A549 (cell line): ENCODE data around the gene SAXO2. TPM values are rescaled to one million over a fixed set of nuclear protein-coding genes. Genes with fewer than 3 reads are reported as not detected.
A peak's percentile ranks its signal among the peaks of the same experiment; 100 is the strongest.

ENCODE experiments used
- ATAC-seq, 2 experiments: fragments of 200-7000 bp in 1 of 2; fragments of >200 bp in 1 of 2; cut with Nextera tagmentation in 1 of 2; cut with Tn5 transposase in 1 of 2; 3 replicates each; pipeline versions ENCODE4 v1.8.0 to v1.9.1; 2018 to 2020; ENCODE audit warnings: mild to moderate bottlenecking in 1 of 2, moderate library complexity in 1 of 2
- CTCF ChIA-PET: fragments of 300-600 bp; sonication (Branson Sonifier 250); formaldehyde crosslinking; extraction: SDS; loops from one replicate; lab custom pipeline; 2021; ENCODE audit warnings: antibody characterized with exemption, inconsistent platforms; lab: Yijun Ruan, JAX
- POLR2A ChIA-PET: fragments of 350-600 bp; formaldehyde crosslinking; extraction: SDS; loops from one replicate; lab custom pipeline; 2021; ENCODE audit warnings: antibody characterized with exemption, inconsistent platforms; lab: Yijun Ruan, JAX
- DNase-seq, 2 experiments: peaks; one replicate each; pipeline versions ENCODE4 v3.0.0 to v3.0.0-alpha.2; 2011 to 2016; ENCODE audit warnings: low read depth in 1 of 2, low spot score in 1 of 2
- FAIRE-seq: peaks from 2 replicates; lab custom pipeline; 2011; peaks lifted over from hg19 to GRCh38; lab: Jason Lieb, UNC
- H3K27ac ChIP-seq, 2 experiments: fragments of >200 bp; sonication (Bioruptor Twin); formaldehyde crosslinking; 3 replicates each; pipeline ENCODE4 v1.5.1; 2016 to 2017
- H3K4me1 ChIP-seq: fragments of >200 bp; sonication (Bioruptor Twin); formaldehyde crosslinking; 3 replicates; pipeline ENCODE4 v1.6.1; 2016
- H3K4me2 ChIP-seq: fragments of >200 bp; sonication (Bioruptor Twin); formaldehyde crosslinking; 3 replicates; pipeline ENCODE4 v1.6.1; 2016
- H3K4me3 ChIP-seq: fragments of >200 bp; sonication (Bioruptor Twin); formaldehyde crosslinking; 3 replicates; pipeline ENCODE4 v1.5.1; 2016
- H3K9me3 ChIP-seq: fragments of >200 bp; sonication (Bioruptor Twin); formaldehyde crosslinking; 3 replicates; pipeline ENCODE4 v1.6.1; 2016
- CEBPB ChIP-seq, 2 experiments: fragments of >200 bp in 1 of 2; sonication (Bioruptor Twin) in 1 of 2; formaldehyde crosslinking in 1 of 2; IDR thresholded peaks; 2 replicates each; pipeline ENCODE4 v1.6.1; 2012 to 2016
- CHD4 ChIP-seq: fragments of 200-600 bp; sonication (generic); IDR thresholded peaks from 2 replicates; pipeline ENCODE4 v1.6.1; 2016; ENCODE audit warnings: antibody characterized with exemption, mild to moderate bottlenecking, borderline replicate concordance
- E2F6 ChIP-seq: IDR thresholded peaks from 2 replicates; pipeline ENCODE4 v1.6.1; 2012; ENCODE audit warnings: low read depth, borderline replicate concordance
- FOSB ChIP-seq: fragments of 250-450 bp; sonication (Bioruptor Pico); IDR thresholded peaks from 2 replicates; pipeline ENCODE4 v1.5.0; 2020; ENCODE audit warnings: mild to moderate bottlenecking, moderate library complexity
- KDM5A ChIP-seq: fragments of 200-600 bp; sonication (generic); IDR thresholded peaks from 2 replicates; pipeline ENCODE4 v1.6.1; 2016; ENCODE audit warnings: antibody characterized with exemption, mild to moderate bottlenecking
- NFE2L2 ChIP-seq: fragments of 150-350 bp; conservative IDR thresholded peaks from 2 replicates; pipeline ENCODE4 v1.6.1; 2014; ENCODE audit warnings: low read length
- NPAS2 ChIP-seq: fragments of 250-450 bp; sonication (Bioruptor Pico); IDR thresholded peaks from 2 replicates; pipeline ENCODE4 v1.8.0; 2022; ENCODE audit warnings: mild to moderate bottlenecking, moderate library complexity, borderline replicate concordance
- PHF8 ChIP-seq: fragments of 200-600 bp; sonication (generic); IDR thresholded peaks from 2 replicates; pipeline ENCODE4 v1.6.1; 2016; ENCODE audit warnings: low read depth, mild to moderate bottlenecking, antibody characterized with exemption, moderate library complexity, borderline replicate concordance
- POLR2A ChIP-seq: IDR thresholded peaks from 2 replicates; pipeline ENCODE4 v1.6.1; 2012; ENCODE audit warnings: mild to moderate bottlenecking, low read length
- POLR2AphosphoS2 ChIP-seq: conservative IDR thresholded peaks from 2 replicates; pipeline ENCODE4 v1.6.1; 2012; ENCODE audit warnings: low read length, improper control_type of control experiment, inconsistent platforms
- REST ChIP-seq: fragments of 200-600 bp; sonication (generic); IDR thresholded peaks from 2 replicates; pipeline ENCODE4 v1.6.1; 2016; ENCODE audit warnings: antibody characterized with exemption, mild to moderate bottlenecking, moderate library complexity
- RNF2 ChIP-seq: fragments of 200-600 bp; sonication (generic); IDR thresholded peaks from 2 replicates; pipeline ENCODE4 v1.6.1; 2016; ENCODE audit warnings: low read depth, mild to moderate bottlenecking, antibody characterized with exemption, moderate library complexity, borderline replicate concordance
- SMC3 ChIP-seq: fragments of >200 bp; sonication (Bioruptor Twin); formaldehyde crosslinking; IDR thresholded peaks from 3 replicates; pipeline ENCODE4 v1.6.1; 2018; ENCODE audit warnings: inconsistent platforms
- ZC3H11A ChIP-seq: fragments of 450-650 bp; IDR thresholded peaks from 2 replicates; pipeline ENCODE4 v1.6.1; 2014; ENCODE audit warnings: antibody characterized with exemption, mild to moderate bottlenecking
- whole genome bisulfite sequencing: methylation state at CpG from one replicate; pipeline ENCODE4 v1.1.6; 2017; ENCODE audit errors: missing lambda C conversion rate; 5-methylcytosine and 5-hydroxymethylcytosine counted together
- polyA plus RNA-seq, 4 experiments: library from polyadenylated mRNA; depleted of rRNA in 3 of 4; stranded (reverse); fragments of >200 nt; fragmentation: RNase III in 1 of 4; extraction: RNeasy Plus Mini Kit Qiagen cat#74134 plus additional on column Dnase treatment in 1 of 4; gene quantifications; 2 replicates in 3 of 4; 3 replicates in 1 of 4; pipeline ENCODE4 v1.2.3, GENCODE V29; 2011 to 2017
- TF ChIP-seq, protein P1 (sequence below): fragments of 450-650 bp; IDR thresholded peaks from 2 replicates; pipeline ENCODE4 v1.6.1; 2014; ENCODE audit warnings: antibody characterized with exemption
- TF ChIP-seq, protein P2 (sequence below): fragments of 250-450 bp; sonication (Bioruptor Pico); IDR thresholded peaks from 2 replicates; pipeline ENCODE4 v1.5.0; 2020; ENCODE audit warnings: low read depth, mild to moderate bottlenecking, moderate library complexity
- TF ChIP-seq, protein P3 (sequence below): IDR thresholded peaks from 2 replicates; pipeline ENCODE4 v1.6.1; 2012

Gene SAXO2
- polyA plus RNA-seq, 2 of the 4 experiments (the other 2 are of a cell fraction) = 1.1 to 2.5 TPM

- Histone ChIP-seq H3K4me1 (no peaks in the 10 kb centered on the region), H3K4me3 (no peak overlapping the region), H3K4me2 (no peak overlapping the region), H3K27ac (no peak overlapping the region), H3K9me3 (peaks cover 25% of the 10 kb centered on the region)
- TF ChIP-seq REST (no peak), ZC3H11A (no peak), FOSB (CRISPR knock-in tag) (no peak), RNF2 (no peak), CEBPB (IDR thresholded peaks at IDR 0.05) (no peak)
- ChIA-PET CTCF (no interaction called here), POLR2A (interaction anchor here (0.6 kb wide), 1 partner anchor 226 kb away, joined by 4 read pairs; no protein-coding TSS in a partner anchor)
- WGBS = 84% methylated on average over 2 of the region's 2 CpGs
- no peak for FAIRE-seq
- DNase-seq = no peak
- no peak for ATAC-seq
Measured at GRCh38 chr15:82272154-82272553, 9.5 kb downstream of the SAXO2 start.

DNA sequence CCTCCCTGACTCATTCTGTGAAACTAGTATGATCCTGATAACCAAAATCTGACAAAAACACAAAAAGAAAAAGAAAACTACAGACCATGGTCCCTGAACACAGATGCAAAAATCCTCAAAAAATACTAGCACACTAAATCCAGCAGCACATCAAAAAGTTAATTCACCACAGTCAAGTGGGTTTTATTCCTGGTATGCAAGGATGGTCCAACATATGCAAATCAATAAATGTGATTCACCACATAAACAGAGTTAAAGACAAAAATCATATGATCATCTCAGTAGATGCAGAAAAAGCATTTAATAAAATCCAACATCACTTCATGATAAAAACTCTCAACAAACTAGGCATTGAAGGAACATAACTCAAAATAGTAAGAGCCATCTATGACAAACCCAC lies 12.8 kb downstream of the SAXO2 start:
- Histone ChIP-seq H3K4me2 (no peak overlapping the region), H3K4me1 (no peaks in the 10 kb centered on the region), H3K4me3 (no peak overlapping the region), H3K27ac (no peak overlapping the region), H3K9me3 (peaks cover 35% of the 10 kb centered on the region)
- TF ChIP-seq, protein P1, sequence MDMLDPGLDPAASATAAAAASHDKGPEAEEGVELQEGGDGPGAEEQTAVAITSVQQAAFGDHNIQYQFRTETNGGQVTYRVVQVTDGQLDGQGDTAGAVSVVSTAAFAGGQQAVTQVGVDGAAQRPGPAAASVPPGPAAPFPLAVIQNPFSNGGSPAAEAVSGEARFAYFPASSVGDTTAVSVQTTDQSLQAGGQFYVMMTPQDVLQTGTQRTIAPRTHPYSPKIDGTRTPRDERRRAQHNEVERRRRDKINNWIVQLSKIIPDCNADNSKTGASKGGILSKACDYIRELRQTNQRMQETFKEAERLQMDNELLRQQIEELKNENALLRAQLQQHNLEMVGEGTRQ = no peak
- TF ChIP-seq NFE2L2 (no peak), E2F6 (no peak), CHD4 (no peak), PHF8 (no peak), FOSB (CRISPR knock-in tag) (no peak), KDM5A (no peak), NPAS2 (CRISPR knock-in tag) (no peak), SMC3 (no peak), POLR2AphosphoS2 (no peak), POLR2A (no peak)
- TF ChIP-seq, protein P2, sequence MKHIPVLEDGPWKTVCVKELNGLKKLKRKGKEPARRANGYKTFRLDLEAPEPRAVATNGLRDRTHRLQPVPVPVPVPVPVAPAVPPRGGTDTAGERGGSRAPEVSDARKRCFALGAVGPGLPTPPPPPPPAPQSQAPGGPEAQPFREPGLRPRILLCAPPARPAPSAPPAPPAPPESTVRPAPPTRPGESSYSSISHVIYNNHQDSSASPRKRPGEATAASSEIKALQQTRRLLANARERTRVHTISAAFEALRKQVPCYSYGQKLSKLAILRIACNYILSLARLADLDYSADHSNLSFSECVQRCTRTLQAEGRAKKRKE (CRISPR knock-in tag) = no peak
- TF ChIP-seq, protein P3, sequence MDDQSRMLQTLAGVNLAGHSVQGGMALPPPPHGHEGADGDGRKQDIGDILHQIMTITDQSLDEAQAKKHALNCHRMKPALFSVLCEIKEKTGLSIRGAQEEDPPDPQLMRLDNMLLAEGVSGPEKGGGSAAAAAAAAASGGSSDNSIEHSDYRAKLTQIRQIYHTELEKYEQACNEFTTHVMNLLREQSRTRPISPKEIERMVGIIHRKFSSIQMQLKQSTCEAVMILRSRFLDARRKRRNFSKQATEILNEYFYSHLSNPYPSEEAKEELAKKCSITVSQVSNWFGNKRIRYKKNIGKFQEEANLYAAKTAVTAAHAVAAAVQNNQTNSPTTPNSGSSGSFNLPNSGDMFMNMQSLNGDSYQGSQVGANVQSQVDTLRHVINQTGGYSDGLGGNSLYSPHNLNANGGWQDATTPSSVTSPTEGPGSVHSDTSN = no peak
- ChIA-PET POLR2A (no interaction called here), CTCF (no interaction called here)
- DNase-seq (no peak), FAIRE-seq (peak; percentile 13), ATAC-seq (no peak)
